Choroid plexus epithelial cell (primary cell): Measurements from ENCODE around the gene GDF7.
"Not testable (repeated sequence)": the region's sequence is repeated elsewhere in the genome, so short reads cannot be mapped to it uniquely, and the experiment has no call there.

Source experiments
- DNase-seq: peaks from one replicate; pipeline ENCODE4 v3.0.0-alpha.2; 2010; ENCODE audit warnings: low read depth
- H3K4me3 ChIP-seq: 2 replicates; pipeline ENCODE4 v1.5.1; 2011; ENCODE audit warnings: low read depth, mild to moderate bottlenecking, control low read depth, low read length, moderate library complexity
- TF ChIP-seq, protein P1 (sequence below): conservative IDR thresholded peaks from 2 replicates; pipeline ENCODE4 v1.5.1; 2011; ENCODE audit warnings: low read depth, mild to moderate bottlenecking, control low read depth, inconsistent platforms, low read length, moderate library complexity

GDF7 gene

GRCh38 chr2:20706217-20706616, 39.3 kb downstream of the GDF7 start:
- no peak for DNase-seq
- TF ChIP-seq, protein P1, sequence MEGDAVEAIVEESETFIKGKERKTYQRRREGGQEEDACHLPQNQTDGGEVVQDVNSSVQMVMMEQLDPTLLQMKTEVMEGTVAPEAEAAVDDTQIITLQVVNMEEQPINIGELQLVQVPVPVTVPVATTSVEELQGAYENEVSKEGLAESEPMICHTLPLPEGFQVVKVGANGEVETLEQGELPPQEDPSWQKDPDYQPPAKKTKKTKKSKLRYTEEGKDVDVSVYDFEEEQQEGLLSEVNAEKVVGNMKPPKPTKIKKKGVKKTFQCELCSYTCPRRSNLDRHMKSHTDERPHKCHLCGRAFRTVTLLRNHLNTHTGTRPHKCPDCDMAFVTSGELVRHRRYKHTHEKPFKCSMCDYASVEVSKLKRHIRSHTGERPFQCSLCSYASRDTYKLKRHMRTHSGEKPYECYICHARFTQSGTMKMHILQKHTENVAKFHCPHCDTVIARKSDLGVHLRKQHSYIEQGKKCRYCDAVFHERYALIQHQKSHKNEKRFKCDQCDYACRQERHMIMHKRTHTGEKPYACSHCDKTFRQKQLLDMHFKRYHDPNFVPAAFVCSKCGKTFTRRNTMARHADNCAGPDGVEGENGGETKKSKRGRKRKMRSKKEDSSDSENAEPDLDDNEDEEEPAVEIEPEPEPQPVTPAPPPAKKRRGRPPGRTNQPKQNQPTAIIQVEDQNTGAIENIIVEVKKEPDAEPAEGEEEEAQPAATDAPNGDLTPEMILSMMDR = no peak
- no peak overlapping the region for H3K4me3 ChIP-seq

- no peak overlapping the region for H3K4me3 ChIP-seq
- TF ChIP-seq, protein P1 = no peak
- no peak for DNase-seq
These were observed 39.8 kb downstream of the GDF7 start for GRCh38 chr2:20706786-20707185.

- TF ChIP-seq, protein P1 = no peak
- no peak for DNase-seq
- no peak overlapping the region for H3K4me3 ChIP-seq
These were observed 40.7 kb downstream of the GDF7 start for GRCh38 chr2:20707601-20708000.

- not testable (repeated sequence) for DNase-seq, H3K4me3 ChIP-seq
These were observed 44.7 kb downstream of the GDF7 start for GRCh38 chr2:20711641-20712040.

GRCh38 chr2:20713585-20713984, 46.6 kb downstream of the GDF7 start:
- not testable (repeated sequence) for DNase-seq

GRCh38 chr2:20714412-20714811, 47.5 kb downstream of the GDF7 start:
- not testable (repeated sequence) for H3K4me3 ChIP-seq, DNase-seq

More at GRCh38 chr2:20713585-20713984, 46.6 kb downstream of the GDF7 start:
- not testable (repeated sequence) for H3K4me3 ChIP-seq

GRCh38 chr2:20716164-20716563, 49.2 kb downstream of the GDF7 start:
- DNase-seq = not testable (repeated sequence)

DNA sequence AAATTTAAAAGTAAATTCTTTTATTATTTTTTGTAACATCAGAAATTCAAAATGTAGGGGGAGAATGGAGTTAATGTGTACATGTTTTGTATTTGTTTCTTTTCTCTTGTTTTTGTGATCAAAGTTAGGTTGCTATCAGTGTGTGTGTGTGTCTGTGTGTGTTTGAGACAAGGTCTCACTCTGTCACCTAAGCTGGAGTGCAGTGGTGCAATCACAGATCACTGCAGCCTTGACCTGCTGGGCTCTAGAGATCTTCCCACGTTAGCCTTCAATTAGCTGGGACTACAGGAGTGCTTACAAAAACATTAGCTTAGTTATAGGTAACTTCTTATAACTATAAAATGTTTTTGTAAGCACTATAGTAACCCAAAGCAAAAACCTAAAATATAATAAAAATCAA, 50.7 kb downstream of the GDF7 start:
- H3K4me3 ChIP-seq = no peak overlapping the region
- DNase-seq = no peak
- TF ChIP-seq, protein P1 = no peak

More at GRCh38 chr2:20716164-20716563, 49.2 kb downstream of the GDF7 start:
- H3K4me3 ChIP-seq = not testable (repeated sequence)

GRCh38 chr2:20722592-20723240, 55.8 kb downstream of the GDF7 start:
- no peak for DNase-seq
- TF ChIP-seq, protein P1 = no peak
- no peak overlapping the region for H3K4me3 ChIP-seq
